Body of pancreas (tissue), 4 donors: ENCODE results near the gene NMUR2.

Experiments
- CTCF ChIP-seq, 7 experiments: fragments of 450-650 bp in 4 of 7; fragments of 200-600 bp in 3 of 7; sonication (generic) in 3 of 7; IDR thresholded peaks; one replicate each; pipeline ENCODE4 v1.5.1; 2016 to 2019; ENCODE audit warnings: antibody characterized with exemption in 7 of 7
- POLR2A ChIP-seq, 3 donors: fragments of 450-650 bp; IDR thresholded peaks; one replicate each; pipeline ENCODE4 v1.6.1; 2016; ENCODE audit warnings: antibody characterized with exemption in 3 of 3, mild to moderate bottlenecking in 2 of 3

GRCh38 chr5:152439791-152440190 is 34.7 kb upstream of the NMUR2 start:
- TF ChIP-seq CTCF (IDR thresholded peaks at IDR 0.05): no peak
- TF ChIP-seq POLR2A (IDR thresholded peaks at IDR 0.05): no peak
